MM.1S (cell line): Measurements from ENCODE around the gene PPP2R5E.

Source experiments
- CTCF ChIP-seq: fragments of 300-600 bp; sonication (generic); IDR thresholded peaks from 2 replicates; pipeline ENCODE4 v1.5.1; 2016; ENCODE audit warnings: antibody characterized with exemption, low read length, mixed read lengths
- EZH2 ChIP-seq: fragments of 300-600 bp; sonication (generic); optimal IDR thresholded peaks from 2 replicates; pipeline ENCODE3; 2017; ENCODE audit warnings: low read depth, mild to moderate bottlenecking, antibody characterized with exemption, low read length, mixed read lengths
- EZH2phosphoT487 ChIP-seq: fragments of 300-600 bp; sonication (generic); IDR thresholded peaks from 2 replicates; pipeline ENCODE4 v1.6.1; 2018; ENCODE audit warnings: antibody characterized with exemption, low read length

GRCh38 chr14:63362389-63362819 lies 180.8 kb downstream of the PPP2R5E start:
- TF ChIP-seq CTCF: no peak
- TF ChIP-seq EZH2: no peak
- no peak for TF ChIP-seq EZH2phosphoT487
